H1 (cell line): Measurements from ENCODE around the gene CASK. TPM values are rescaled to one million over a fixed set of nuclear protein-coding genes. Genes with fewer than 3 reads are reported as not detected.

Experiments
- CTCF ChIA-PET: fragments of 300-600 bp; sonication (Branson Sonifier 250); formaldehyde crosslinking; loops from one replicate; lab custom pipeline; 2021; ENCODE audit not compliant: partially characterized antibody; lab: Charles Lee
- POLR2A ChIA-PET: fragments of 300-600 bp; sonication (Branson Sonifier 250); formaldehyde crosslinking; loops from one replicate; lab custom pipeline; 2021; ENCODE audit warnings: inconsistent platforms; ENCODE audit not compliant: partially characterized antibody; lab: Charles Lee
- DNase-seq, 2 experiments: peaks; one replicate each; pipeline versions ENCODE4 v3.0.0 to v3.0.0-alpha.2; 2010 to 2022; ENCODE audit warnings: low spot score in 2 of 2, low read depth in 1 of 2, mixed read lengths in 1 of 2
- FAIRE-seq: peaks from 2 replicates; lab custom pipeline; 2011; peaks lifted over from hg19 to GRCh38; lab: Jason Lieb, UNC
- H2AFZ ChIP-seq: 2 replicates; pipeline ENCODE4 v1.8.1; 2012; ENCODE audit warnings: low read length, inconsistent platforms
- H2AK5ac ChIP-seq: 2 replicates; pipeline ENCODE4 v1.6.1; 2013; ENCODE audit warnings: low read depth, low read length
- H2BK120ac ChIP-seq: replicated peaks from 2 replicates; pipeline ENCODE3; 2013; ENCODE audit warnings: low read depth, low read length, inconsistent platforms
- H2BK12ac ChIP-seq: 2 replicates; pipeline ENCODE4 v1.6.1; 2013; ENCODE audit warnings: low read depth, low read length
- H2BK15ac ChIP-seq: 2 replicates; pipeline ENCODE4 v1.6.1; 2013; ENCODE audit warnings: low read length
- H2BK20ac ChIP-seq: 2 replicates; pipeline ENCODE4 v1.6.1; 2013; ENCODE audit warnings: low read length
- H2BK5ac ChIP-seq: 2 replicates; pipeline ENCODE4 v1.6.1; 2013; ENCODE audit warnings: low read depth, low read length
- H3K14ac ChIP-seq: 2 replicates; pipeline ENCODE4 v1.6.1; 2013; ENCODE audit warnings: inconsistent platforms; ENCODE audit not compliant: insufficient read length
- H3K18ac ChIP-seq: 2 replicates; pipeline ENCODE4 v1.6.1; 2013; ENCODE audit warnings: low read length; ENCODE audit errors: extremely low read depth
- H3K23ac ChIP-seq: 2 replicates; pipeline ENCODE4 v1.6.1; 2013; ENCODE audit warnings: inconsistent platforms; ENCODE audit not compliant: insufficient read length
- H3K23me2 ChIP-seq: 2 replicates; pipeline ENCODE4 v1.6.1; 2013; ENCODE audit warnings: low read depth, low read length
- H3K27ac ChIP-seq: 2 replicates; pipeline ENCODE4 v1.6.1; 2011; ENCODE audit warnings: low read depth, low read length, inconsistent platforms
- H3K27me3 ChIP-seq, 4 experiments: replicated peaks in 1 of 4; 1 replicate in 1 of 4; 2 replicates in 3 of 4; pipeline versions ENCODE4 v1.6.1 to v1.8.1; 2011 to 2013; ENCODE audit warnings: low read length in 3 of 4, mild to moderate bottlenecking in 3 of 4, inconsistent platforms in 2 of 4, mixed read lengths in 2 of 4, moderate library complexity in 1 of 4; ENCODE audit not compliant: control insufficient read depth in 3 of 4, insufficient read depth in 3 of 4; ENCODE audit errors: extremely low read depth in 1 of 4
- H3K36me3 ChIP-seq, 4 experiments: 2 replicates each; pipeline versions ENCODE4 v1.6.1 to v1.8.1; 2011 to 2013; ENCODE audit warnings: mild to moderate bottlenecking in 4 of 4, low read length in 3 of 4, moderate library complexity in 2 of 4, control low read depth in 1 of 4, inconsistent platforms in 1 of 4; ENCODE audit not compliant: insufficient read depth in 4 of 4, control insufficient read depth in 2 of 4
- H3K4ac ChIP-seq: replicated peaks from 2 replicates; pipeline ENCODE3; 2013; ENCODE audit warnings: low read length, low read depth, mixed read lengths, inconsistent platforms; ENCODE audit not compliant: insufficient read length
- H3K4me1 ChIP-seq, 4 experiments: replicated peaks in 1 of 4; 1 replicate in 1 of 4; 2 replicates in 3 of 4; pipeline versions ENCODE4 v1.6.1 to v1.8.1; 2011 to 2013; ENCODE audit warnings: low read length in 3 of 4, inconsistent platforms in 2 of 4, mixed read lengths in 1 of 4; ENCODE audit not compliant: insufficient read depth in 4 of 4, control insufficient read depth in 3 of 4
- H3K4me2 ChIP-seq, 2 experiments: 2 replicates each; pipeline versions ENCODE4 v1.6.1 to v1.8.1; 2011 to 2013; ENCODE audit warnings: low read depth in 2 of 2, low read length in 2 of 2, control low read depth in 1 of 2, inconsistent platforms in 1 of 2, mild to moderate bottlenecking in 1 of 2; ENCODE audit not compliant: insufficient read depth in 1 of 2
- H3K4me3 ChIP-seq, 4 experiments: fragments of 200-600, 300-600 bp in 1 of 4; sonication (generic), shearing (Covaris generic), sonication (Bioruptor Twin) in 1 of 4; 2 replicates each; pipeline versions ENCODE4 v1.5.1 to v1.8.1; 2011 to 2016; ENCODE audit warnings: low read length in 4 of 4, low read depth in 3 of 4, control low read depth in 2 of 4, inconsistent platforms in 2 of 4, mild to moderate bottlenecking in 2 of 4, mixed read lengths in 1 of 4, moderate library complexity in 1 of 4; ENCODE audit not compliant: insufficient read depth in 2 of 4; ENCODE audit errors: extremely low read depth in 1 of 4
- H3K56ac ChIP-seq: replicated peaks from 2 replicates; pipeline ENCODE3; 2013; ENCODE audit warnings: low read depth, mild to moderate bottlenecking, mixed read lengths, low read length, inconsistent platforms; ENCODE audit not compliant: insufficient read length
- H3K79me1 ChIP-seq: 2 replicates; pipeline ENCODE4 v1.6.1; 2013; ENCODE audit warnings: low read depth, low read length, control low read depth
- H3K79me2 ChIP-seq, 2 experiments: 2 replicates each; pipeline versions ENCODE4 v1.6.1 to v1.8.1; 2012 to 2013; ENCODE audit warnings: low read length in 2 of 2, mild to moderate bottlenecking in 2 of 2, inconsistent platforms in 1 of 2; ENCODE audit not compliant: insufficient read depth in 2 of 2, control insufficient read depth in 1 of 2
- H3K9ac ChIP-seq, 4 experiments: replicated peaks in 1 of 4; 1 replicate in 1 of 4; 2 replicates in 3 of 4; pipeline versions ENCODE4 v1.6.1 to v1.8.1; 2011 to 2013; ENCODE audit warnings: low read depth in 3 of 4, low read length in 3 of 4, control low read depth in 2 of 4, mild to moderate bottlenecking in 2 of 4, moderate library complexity in 2 of 4, inconsistent platforms in 1 of 4; ENCODE audit errors: extremely low read depth in 1 of 4
- H3K9me3 ChIP-seq, 2 experiments: 2 replicates each; pipeline versions ENCODE4 v1.6.1 to v1.8.1; 2012 to 2013; ENCODE audit warnings: mild to moderate bottlenecking in 2 of 2, moderate library complexity in 2 of 2, control low read depth in 1 of 2, inconsistent platforms in 1 of 2, low read depth in 1 of 2, low read length in 1 of 2, mixed read lengths in 1 of 2; ENCODE audit not compliant: insufficient read depth in 2 of 2
- H4K20me1 ChIP-seq, 2 experiments: replicated peaks in 1 of 2; 2 replicates each; pipeline versions ENCODE3 to v1.8.1; 2011 to 2013; ENCODE audit warnings: inconsistent platforms in 2 of 2, low read length in 2 of 2, mild to moderate bottlenecking in 1 of 2; ENCODE audit not compliant: insufficient read depth in 2 of 2, control insufficient read depth in 1 of 2
- H4K5ac ChIP-seq: 2 replicates; pipeline ENCODE4 v1.6.1; 2013; ENCODE audit warnings: low read length, low read depth, mixed read lengths, inconsistent platforms; ENCODE audit not compliant: insufficient read length
- H4K8ac ChIP-seq: 2 replicates; pipeline ENCODE4 v1.8.0; 2013; ENCODE audit warnings: mild to moderate bottlenecking, moderate library complexity, low read length, inconsistent platforms; ENCODE audit not compliant: insufficient read depth; ENCODE audit errors: extremely low read depth
- H4K91ac ChIP-seq: replicated peaks from 2 replicates; pipeline ENCODE3; 2013; ENCODE audit warnings: low read length, mixed read lengths, inconsistent platforms; ENCODE audit not compliant: insufficient read length
- CHD1 ChIP-seq: IDR thresholded peaks from 2 replicates; pipeline ENCODE4 v1.6.1; 2012; ENCODE audit warnings: low read depth, low read length, improper control_type of control experiment
- CTCF ChIP-seq, 3 experiments: IDR thresholded peaks; 1 replicate in 2 of 3; 2 replicates in 1 of 3; pipeline versions ENCODE4 v1.5.1 to v1.6.1; 2011; ENCODE audit warnings: low read length in 3 of 3, mild to moderate bottlenecking in 3 of 3, inconsistent platforms in 2 of 3, low read depth in 1 of 3, moderate library complexity in 1 of 3; ENCODE audit not compliant: insufficient read depth in 1 of 3; ENCODE audit errors: control extremely low read depth in 1 of 3
- HDAC2 ChIP-seq, 2 experiments: fragments of 300-600 bp in 1 of 2; sonication (generic) in 1 of 2; IDR thresholded peaks; 2 replicates each; pipeline ENCODE4 v1.6.1; 2011 to 2012; ENCODE audit warnings: low read depth in 2 of 2, low read length in 2 of 2, mild to moderate bottlenecking in 2 of 2, moderate library complexity in 2 of 2, borderline replicate concordance in 1 of 2, inconsistent platforms in 1 of 2
- HDAC6 ChIP-seq: IDR thresholded peaks from one replicate; pipeline ENCODE4 v1.7.1; 2012; ENCODE audit warnings: low read depth, mild to moderate bottlenecking, inconsistent platforms, low read length, moderate library complexity
- NANOG ChIP-seq: IDR thresholded peaks from 2 replicates; pipeline ENCODE4 v1.6.1; 2011; ENCODE audit warnings: low read length, low read depth, mild to moderate bottlenecking, inconsistent platforms; ENCODE audit not compliant: insufficient read depth, poor library complexity, severe bottlenecking
- RFX5 ChIP-seq: IDR thresholded peaks from 2 replicates; pipeline ENCODE4 v1.6.1; 2011; ENCODE audit warnings: low read depth, low read length, improper control_type of control experiment, borderline replicate concordance
- RNF2 ChIP-seq: fragments of 200-900, 300-1000 bp; sonication (generic); IDR thresholded peaks from 2 replicates; pipeline ENCODE4 v1.7.1; 2016; ENCODE audit warnings: borderline replicate concordance, low read depth, mild to moderate bottlenecking, antibody characterized with exemption, low read length; ENCODE audit not compliant: poor library complexity, severe bottlenecking; ENCODE audit errors: missing control alignments
- SP1 ChIP-seq: IDR thresholded peaks from 2 replicates; pipeline ENCODE4 v1.6.1; 2011; ENCODE audit warnings: low read depth, low read length
- TAF1 ChIP-seq: IDR thresholded peaks from 2 replicates; pipeline ENCODE4 v1.6.1; 2011; ENCODE audit warnings: mild to moderate bottlenecking, low read depth, low read length
- WGBS, 2 experiments: shearing (Covaris generic) in 1 of 2; methylation state at CpG; one replicate each; pipeline versions ENCODE4 v1.1.6 to v1.1.7; 2013 to 2015; ENCODE audit warnings: low lambda C conversion rate in 2 of 2, mixed read lengths in 2 of 2, inconsistent platforms in 1 of 2, low coverage in 1 of 2, missing lambda C conversion rate in 1 of 2; ENCODE audit not compliant: insufficient replicate concordance in 2 of 2, insufficient coverage in 1 of 2, insufficient read length in 1 of 2; ENCODE audit errors: extremely low coverage in 1 of 2, missing lambda C conversion rate in 1 of 2; 5-methylcytosine and 5-hydroxymethylcytosine counted together
- polyA plus RNA-seq, 7 experiments: library from polyadenylated mRNA; depleted of rRNA in 3 of 7; stranded (reverse) in 5 of 7; unstranded in 2 of 7; fragments of >200 nt in 5 of 7; fragments of 200-250 nt in 2 of 7; gene quantifications; 1 replicate in 5 of 7; 2 replicates in 1 of 7; 4 replicates in 1 of 7; pipeline versions ENCODE4 v1.2.1 to v1.2.3, GENCODE V29; 2011 to 2013; ENCODE audit warnings: missing spikeins in 2 of 7, mixed read lengths in 2 of 7
- total RNA-seq: library from RNA; stranded (reverse); fragmentation: NEBNext Ultra II Directional; extraction: Animal tissue kit (Norgen Biotek cat#: 25700); gene quantifications from 2 replicates; pipeline ENCODE4 v1.2.1, GENCODE V29; 2021

The CASK gene
- total and polyA plus RNA-seq, 2 of the 8 experiments (the other 6 are each of a cell fraction or from before 2014, with no cell fraction given) = 21.6 to 55.1 TPM

- no peaks in the 10 kb centered on the region; a peak in 1 of 4 replicates for H3K79me2 ChIP-seq
- H2AK5ac ChIP-seq = no peak overlapping the region
- POLR2A ChIA-PET = interaction anchor here (0.8 kb wide), 1 partner anchor 9 kb away, joined by 3 read pairs; no protein-coding TSS in a partner anchor
- no peaks in the 10 kb centered on the region for H3K27me3 ChIP-seq
- H3K23me2 ChIP-seq = no peaks in the 10 kb centered on the region
- H2BK120ac ChIP-seq = no peak overlapping the region
- H3K9me3 ChIP-seq = no peaks in the 10 kb centered on the region
- H3K23ac ChIP-seq = no peak overlapping the region
- H3K56ac ChIP-seq = no peak overlapping the region
- H3K18ac ChIP-seq = no peak overlapping the region
- H2BK15ac ChIP-seq = no peak overlapping the region
- no peak overlapping the region for H4K8ac ChIP-seq
- no peaks in the 10 kb centered on the region; a peak in 2 of 8 replicates for H3K36me3 ChIP-seq
- H3K27ac ChIP-seq = no peak overlapping the region
- H2BK5ac ChIP-seq = no peak overlapping the region
- no peaks in the 10 kb centered on the region for H4K20me1 ChIP-seq
- no peak for FAIRE-seq
- no peak overlapping the region for H3K9ac ChIP-seq
- H2BK12ac ChIP-seq = no peak overlapping the region
- no peak overlapping the region for H3K14ac ChIP-seq
- H3K4me1 ChIP-seq = no peaks in the 10 kb centered on the region
- WGBS, 2 experiments = 83% methylated on average over 6 of the region's 6 CpGs; no CpG with 5 or more reads in 1 of the 2 experiments
- DNase-seq = no peak
- H3K4ac ChIP-seq = no peak overlapping the region
- H3K79me1 ChIP-seq = no peaks in the 10 kb centered on the region
- no peak overlapping the region for H2BK20ac ChIP-seq
- no peak overlapping the region for H4K91ac ChIP-seq
- no peak overlapping the region for H2AFZ ChIP-seq
- CTCF ChIA-PET = no interaction called here
- H4K5ac ChIP-seq = no peak overlapping the region
- H3K4me3 ChIP-seq = no peak overlapping the region
- no peak overlapping the region for H3K4me2 ChIP-seq
- TF ChIP-seq HDAC6 = no peak
- no peak for TF ChIP-seq NANOG
- no peak for TF ChIP-seq CTCF (IDR thresholded peaks at IDR 0.05; ENCODE audit: control extremely low read depth in 1 of 3, insufficient read depth in 1 of 3, low read depth in 1 of 3, low read length in 3 of 3)
- no peak for TF ChIP-seq SP1
- TF ChIP-seq HDAC2 (IDR thresholded peaks at IDR 0.05; ENCODE audit: borderline replicate concordance in 1 of 2, low read depth in 2 of 2, low read length in 2 of 2) = no peak
- TF ChIP-seq RNF2 = no peak
- no peak for TF ChIP-seq TAF1
- TF ChIP-seq CHD1 = no peak
- no peak for TF ChIP-seq RFX5
Measured at GRCh38 chrX:41837270-41837944, 85.9 kb downstream of the CASK start.
